NCI-H2196 (cell line): ENCODE measurements around the gene BIK.
"Not testable (repeated sequence)": the region's sequence is repeated elsewhere in the genome, so short reads cannot be mapped to it uniquely, and the experiment has no call there.

Source experiments
- DNase-seq: peaks from one replicate; lab custom pipeline; 2025; ENCODE audit not compliant: unreplicated experiment; lab: John Stamatoyannopoulos, UW

Gene BIK

GRCh38 chr22:43104056-43104625, 6.4 kb upstream of the BIK start:
- not testable (repeated sequence) for DNase-seq

GRCh38 chr22:43104950-43105349, 5.6 kb upstream of the BIK start:
- DNase-seq, result not testable (repeated sequence)

- no peak for DNase-seq
These were observed 4.2 kb upstream of the BIK start for GRCh38 chr22:43106302-43106701.

GRCh38 chr22:43109511-43109910, 1.0 kb upstream of the BIK start:
- no peak for DNase-seq

- DNase-seq, result no peak
These were observed 568 bp upstream of the BIK start for GRCh38 chr22:43109921-43110443.

GRCh38 chr22:43110927-43111623, 525 bp downstream of the BIK start:
- peak; percentile 44 for DNase-seq

- DNase-seq, result peak; percentile 19
These were observed 3.1 kb downstream of the BIK start for GRCh38 chr22:43113526-43114251.

GRCh38 chr22:43114958-43115357, 4.4 kb downstream of the BIK start:
- peak; percentile 72 for DNase-seq

- no peak for DNase-seq
These were observed 6.4 kb downstream of the BIK start for GRCh38 chr22:43116932-43117331.

- DNase-seq, result no peak
These were observed 7.7 kb downstream of the BIK start for GRCh38 chr22:43118024-43118849.

GRCh38 chr22:43118953-43119458, 8.5 kb downstream of the BIK start:
- DNase-seq, result no peak

GRCh38 chr22:43126501-43127165, 16.1 kb downstream of the BIK start:
- no peak for DNase-seq

- no peak for DNase-seq
These were observed 16.8 kb downstream of the BIK start for GRCh38 chr22:43127166-43127908.

- DNase-seq, result no peak
These were observed 17.6 kb downstream of the BIK start for GRCh38 chr22:43128116-43128515.

GRCh38 chr22:43128928-43129424, 18.4 kb downstream of the BIK start:
- peak; percentile 85 for DNase-seq

GRCh38 chr22:43129426-43130425, 19.2 kb downstream of the BIK start:
- no peak for DNase-seq

GRCh38 chr22:43131773-43132501, 21.4 kb downstream of the BIK start:
- DNase-seq, result no peak

- DNase-seq, result no peak
These were observed 22.9 kb downstream of the BIK start for GRCh38 chr22:43133401-43133800.
